HFFc6 (cell line): ENCODE results near the gene NUB1. TPM values are rescaled to one million over a fixed set of nuclear protein-coding genes. Genes with fewer than 3 reads are reported as not detected.

ENCODE experiments used
- DNase-seq: peaks from one replicate; pipeline ENCODE4 v3.0.0-alpha.2; 2018
- H3K27ac Mint-ChIP-seq: 2 replicates; pipeline ENCODE4 v1.8.0; 2020; ENCODE audit warnings: mild to moderate bottlenecking, mixed read lengths
- H3K27me3 Mint-ChIP-seq: 2 replicates; pipeline ENCODE4 v1.8.0; 2021; ENCODE audit warnings: mild to moderate bottlenecking, moderate library complexity, mixed read lengths; ENCODE audit not compliant: insufficient read depth
- H3K36me3 Mint-ChIP-seq: 2 replicates; pipeline ENCODE4 v1.8.0; 2021; ENCODE audit warnings: low read depth, mixed read lengths
- H3K4me1 Mint-ChIP-seq: 2 replicates; pipeline ENCODE4 v1.8.0; 2020; ENCODE audit warnings: low read depth, mixed read lengths
- H3K4me3 Mint-ChIP-seq: 2 replicates; pipeline ENCODE4 v1.8.0; 2020; ENCODE audit warnings: mild to moderate bottlenecking, moderate library complexity, mixed read lengths
- H3K9me3 Mint-ChIP-seq: 2 replicates; pipeline ENCODE4 v1.8.0; 2020; ENCODE audit warnings: mild to moderate bottlenecking, mixed read lengths
- total RNA-seq, 6 experiments: library from RNA; stranded (reverse); fragmentation: NEBNext Ultra II Directional; extraction: Animal tissue kit (Norgen Biotek cat#: 25700); gene quantifications; 2 replicates in 1 of 6; 3 replicates in 5 of 6; pipeline ENCODE4 v1.2.3, GENCODE V29; 2021
- TF ChIP-seq, protein P1 (sequence below): fragments of 200-600 bp; sonication (generic); IDR thresholded peaks from 2 replicates; pipeline ENCODE4 v1.5.0; 2021; ENCODE audit warnings: antibody characterized with exemption, mild to moderate bottlenecking

NUB1 gene
- total RNA-seq, 6 experiments from 2014 or later: 30.6 to 37.8 (median 34.8) TPM

DNA sequence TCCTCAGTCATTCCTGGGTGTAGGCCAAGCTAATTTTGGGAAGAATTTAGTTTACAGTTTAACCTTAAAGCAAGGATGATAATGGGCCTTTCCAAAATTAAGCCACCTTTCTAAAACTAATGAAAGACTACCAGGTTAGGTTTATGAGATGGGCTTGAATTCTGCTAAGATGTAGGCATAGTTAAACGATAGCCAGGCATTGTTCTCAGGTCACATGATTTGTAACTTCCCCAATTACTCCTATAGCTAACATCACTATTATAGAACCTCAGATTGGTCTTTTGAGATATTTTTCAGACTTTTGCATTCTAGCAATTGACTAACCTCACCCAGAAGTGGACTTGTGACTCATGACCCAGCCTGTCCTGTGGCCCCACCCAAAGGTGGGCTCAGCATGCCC, 7.0 kb upstream of the NUB1 start:
- peaks cover 21% of the 10 kb centered on the region for H3K27me3 Mint-ChIP-seq
- peaks cover 4% of the 10 kb centered on the region; the same call in 1 of the 2 replicates for H3K9me3 Mint-ChIP-seq
- no peak overlapping the region for H3K4me3 Mint-ChIP-seq
- H3K36me3 Mint-ChIP-seq: no peaks in the 10 kb centered on the region
- no peak overlapping the region for H3K27ac Mint-ChIP-seq
- TF ChIP-seq, protein P1, sequence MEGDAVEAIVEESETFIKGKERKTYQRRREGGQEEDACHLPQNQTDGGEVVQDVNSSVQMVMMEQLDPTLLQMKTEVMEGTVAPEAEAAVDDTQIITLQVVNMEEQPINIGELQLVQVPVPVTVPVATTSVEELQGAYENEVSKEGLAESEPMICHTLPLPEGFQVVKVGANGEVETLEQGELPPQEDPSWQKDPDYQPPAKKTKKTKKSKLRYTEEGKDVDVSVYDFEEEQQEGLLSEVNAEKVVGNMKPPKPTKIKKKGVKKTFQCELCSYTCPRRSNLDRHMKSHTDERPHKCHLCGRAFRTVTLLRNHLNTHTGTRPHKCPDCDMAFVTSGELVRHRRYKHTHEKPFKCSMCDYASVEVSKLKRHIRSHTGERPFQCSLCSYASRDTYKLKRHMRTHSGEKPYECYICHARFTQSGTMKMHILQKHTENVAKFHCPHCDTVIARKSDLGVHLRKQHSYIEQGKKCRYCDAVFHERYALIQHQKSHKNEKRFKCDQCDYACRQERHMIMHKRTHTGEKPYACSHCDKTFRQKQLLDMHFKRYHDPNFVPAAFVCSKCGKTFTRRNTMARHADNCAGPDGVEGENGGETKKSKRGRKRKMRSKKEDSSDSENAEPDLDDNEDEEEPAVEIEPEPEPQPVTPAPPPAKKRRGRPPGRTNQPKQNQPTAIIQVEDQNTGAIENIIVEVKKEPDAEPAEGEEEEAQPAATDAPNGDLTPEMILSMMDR: no peak
- no peak for DNase-seq
- H3K4me1 Mint-ChIP-seq: no peaks in the 10 kb centered on the region

DNA sequence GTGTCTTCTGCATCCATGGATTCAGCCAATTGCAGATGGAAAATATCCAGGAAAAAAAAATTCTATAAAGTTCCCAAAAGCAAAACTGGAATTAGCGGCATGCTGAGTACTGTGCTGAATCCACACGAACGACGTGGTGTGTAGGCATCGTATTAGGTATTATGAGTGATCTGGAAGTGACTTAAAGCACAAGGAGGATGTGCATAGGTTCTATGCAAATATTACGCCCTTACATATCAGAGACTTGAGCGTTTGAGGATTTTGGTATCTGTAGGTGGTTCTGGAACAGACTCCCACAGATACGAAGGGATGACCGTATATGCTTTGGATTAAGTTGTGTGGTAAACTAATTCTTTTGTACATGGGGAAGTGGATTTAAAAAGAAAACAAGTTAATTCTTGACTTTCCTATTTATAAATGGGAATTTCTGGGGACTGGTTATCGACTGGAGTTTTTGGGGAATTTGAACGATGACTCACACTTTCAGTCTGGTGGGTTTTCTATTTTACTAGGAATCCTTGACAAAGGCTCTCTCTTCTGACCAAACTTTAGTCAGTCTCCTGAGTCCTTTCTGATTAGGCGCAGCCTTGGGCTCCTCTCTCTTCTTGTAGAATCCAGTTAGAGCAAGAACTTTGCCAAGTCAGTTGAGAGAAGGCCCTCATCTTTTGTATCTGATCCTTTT, 5.4 kb upstream of the NUB1 start:
- H3K4me3 Mint-ChIP-seq: no peak overlapping the region
- H3K27ac Mint-ChIP-seq: no peak overlapping the region
- H3K36me3 Mint-ChIP-seq: no peaks in the 10 kb centered on the region
- peaks cover 4% of the 10 kb centered on the region; the same call in 1 of the 2 replicates for H3K9me3 Mint-ChIP-seq
- TF ChIP-seq, protein P1: no peak
- peaks cover 15% of the 10 kb centered on the region for H3K27me3 Mint-ChIP-seq
- peaks cover 6% of the 10 kb centered on the region; the same call in 1 of the 2 replicates for H3K4me1 Mint-ChIP-seq
- no peak for DNase-seq

DNA sequence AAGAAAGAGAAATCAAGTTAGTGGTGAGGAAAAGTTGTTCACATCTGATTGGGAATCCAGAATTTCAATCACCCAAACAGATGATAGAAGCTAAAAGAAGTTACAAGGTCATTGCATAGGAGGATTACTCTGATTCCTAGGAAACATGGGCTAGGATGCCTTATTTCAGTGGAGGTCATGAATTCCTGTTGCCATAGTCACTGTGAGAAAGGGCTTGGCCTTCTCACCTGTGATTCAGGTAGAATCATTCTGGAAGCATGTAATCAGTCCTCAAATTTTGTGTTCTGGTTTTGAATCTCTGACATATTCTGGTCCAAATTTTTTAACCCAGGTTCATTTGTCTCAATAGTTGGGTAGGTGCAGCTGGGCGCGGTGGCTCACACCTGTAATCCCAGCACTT, 4.3 kb upstream of the NUB1 start:
- no peak for DNase-seq
- Mint-ChIP-seq H3K27ac (no peak overlapping the region), H3K4me1 (peaks cover 6% of the 10 kb centered on the region; the same call in 1 of the 2 replicates), H3K36me3 (no peaks in the 10 kb centered on the region), H3K9me3 (peaks cover 4% of the 10 kb centered on the region; the same call in 1 of the 2 replicates), H3K27me3 (peaks cover 15% of the 10 kb centered on the region), H3K4me3 (no peak overlapping the region)
- TF ChIP-seq, protein P1: no peak

DNA sequence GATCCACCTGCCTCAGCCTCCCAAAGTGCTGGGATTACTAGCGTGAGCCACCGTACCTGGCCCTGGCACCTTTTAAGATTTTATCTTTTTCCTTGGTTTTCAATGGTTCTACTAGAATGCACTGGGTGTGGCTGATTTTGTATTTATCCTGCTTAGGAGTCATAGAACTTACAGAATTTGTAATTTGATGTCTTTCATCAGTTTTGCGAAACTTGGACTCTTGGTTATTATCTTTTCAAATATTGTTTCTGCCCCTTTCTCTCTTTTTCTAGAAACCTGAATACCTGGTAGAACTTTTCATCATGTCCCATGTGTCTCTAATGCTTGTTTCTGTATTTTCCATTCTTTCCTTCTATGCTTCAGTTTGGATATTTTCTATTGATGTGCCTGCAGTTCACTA, 2.8 kb upstream of the NUB1 start:
- peaks cover 12% of the 10 kb centered on the region for H3K4me1 Mint-ChIP-seq
- TF ChIP-seq, protein P1: no peak

DNA sequence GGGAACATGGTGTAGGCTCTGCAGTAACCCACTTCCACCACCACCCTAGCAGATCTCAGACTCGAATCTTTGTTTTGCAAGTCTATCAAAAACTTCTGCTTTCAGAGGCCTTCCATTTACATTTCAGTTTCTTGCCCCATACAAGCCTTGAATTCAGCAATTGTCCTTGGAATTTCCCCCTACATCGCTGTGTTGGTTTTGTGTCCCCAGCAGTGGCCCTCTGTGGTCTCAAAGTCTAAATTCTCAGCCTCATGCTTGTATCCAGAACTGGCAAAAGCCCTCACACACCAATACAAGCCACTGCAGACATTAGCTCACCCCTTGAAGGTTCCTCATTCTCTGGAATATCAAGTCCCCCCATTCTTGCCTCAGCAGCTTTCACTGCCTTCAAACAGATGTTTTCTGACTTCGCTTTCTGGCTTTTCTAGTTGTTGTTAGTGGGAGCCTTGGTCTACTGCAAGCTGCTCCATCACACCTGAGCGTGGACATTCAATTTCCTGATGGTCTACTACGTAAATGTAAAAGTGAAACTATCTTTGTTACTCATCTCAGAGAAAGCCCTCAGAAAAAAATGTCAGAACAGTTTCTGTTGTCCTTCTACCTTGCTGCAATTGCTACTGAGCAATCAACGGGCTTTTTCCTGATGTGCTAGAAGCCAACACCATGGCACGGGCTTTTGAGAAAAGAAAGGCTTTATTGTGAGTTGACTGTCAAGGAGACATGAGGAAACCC, 1.8 kb upstream of the NUB1 start:
- H3K9me3 Mint-ChIP-seq: peaks cover 4% of the 10 kb centered on the region; the same call in 1 of the 2 replicates
- TF ChIP-seq, protein P1: no peak
- H3K36me3 Mint-ChIP-seq: no peaks in the 10 kb centered on the region
- DNase-seq: no peak
- H3K27me3 Mint-ChIP-seq: peaks cover 1% of the 10 kb centered on the region
- H3K4me3 Mint-ChIP-seq: peak overlapping the region; percentile 56
- peaks cover 12% of the 10 kb centered on the region for H3K4me1 Mint-ChIP-seq
- no peak overlapping the region for H3K27ac Mint-ChIP-seq

More for the DNA sequence above, 2.8 kb upstream of the NUB1 start:
- H3K4me3 Mint-ChIP-seq: no peak overlapping the region
- H3K27me3 Mint-ChIP-seq: peaks cover 7% of the 10 kb centered on the region
- H3K36me3 Mint-ChIP-seq: no peaks in the 10 kb centered on the region
- no peak for DNase-seq
- peaks cover 4% of the 10 kb centered on the region; the same call in 1 of the 2 replicates for H3K9me3 Mint-ChIP-seq
- H3K27ac Mint-ChIP-seq: no peak overlapping the region
